ENCODE results near the gene GATAD2B.

GATAD2B gene

DNA sequence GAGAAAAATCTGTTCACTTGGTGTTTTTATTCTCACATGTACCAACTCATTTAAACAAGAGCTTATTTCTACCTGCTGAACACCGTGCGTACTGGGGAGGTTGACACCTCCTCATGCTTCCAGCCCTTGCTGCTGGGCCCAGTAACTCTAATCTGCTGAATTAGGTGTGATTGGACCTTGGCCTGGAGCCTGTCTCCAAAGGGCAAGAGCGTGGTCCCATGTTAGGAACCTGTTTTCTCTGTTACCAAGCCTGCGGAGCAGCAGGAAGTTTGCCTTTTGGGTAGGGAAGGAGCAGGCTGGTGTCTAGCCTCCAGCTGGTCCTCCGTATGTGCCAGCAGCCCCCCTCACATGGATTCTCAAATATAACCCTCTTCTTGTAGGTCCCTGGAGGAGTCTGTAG lies 158.5 kb downstream of the GATAD2B start:
- Histone ChIP-seq H3K36me3 (ENCODE audit: control insufficient read depth in 2 of 2, insufficient read depth in 1 of 2, low read length in 2 of 2) (peaks cover 27 to 95% of the 10 kb centered on the region in 2 experiments), H3K27ac (ENCODE audit: extremely low read depth, low read depth, low read length) (no peak overlapping the region), H3K9me3 (ENCODE audit: control insufficient read depth, insufficient read depth, low read depth, low read length) (no peaks in the 10 kb centered on the region), H3K4me3 (ENCODE audit: low read depth, low read length) (no peak overlapping the region), H3K4me1 (ENCODE audit: control insufficient read depth, insufficient read depth, low read length) (no peaks in the 10 kb centered on the region)
- ChIA-PET POLR2A (interaction anchor here (0.8 to 1.0 kb wide), 2 partner anchors 11 to 28 kb away, joined by 3 read pairs; partner anchors contain the start of gene SLC27A3), CTCF (interaction anchor here (1.8 kb wide), 1 partner anchor 87 kb away, joined by 7 read pairs; no protein-coding TSS in a partner anchor)
- TF ChIP-seq ZNF404 (tag by site-specific recombination; IDR thresholded peaks at IDR 0.05) (no peak), ZNF433 (tag by site-specific recombination; IDR thresholded peaks at IDR 0.05; ENCODE audit: low read depth) (no peak), ZNF133 (tag by site-specific recombination; IDR thresholded peaks at IDR 0.05) (no peak)

GRCh38 chr1:153763365-153764225 lies 159.2 kb downstream of the GATAD2B start:
- CTCF ChIA-PET: interaction anchor here (0.6 to 2.8 kb wide), 4 partner anchors 27 to 86 kb away, joined by 3 to 7 read pairs (median 5); no protein-coding TSS in a partner anchor
- POLR2A ChIA-PET: interaction anchor here (0.8 to 1.0 kb wide), 2 partner anchors 12 to 28 kb away, joined by 3 read pairs; partner anchors contain the start of gene SLC27A3
- Histone ChIP-seq H3K27ac (ENCODE audit: extremely low read depth, low read depth, low read length) (no peak overlapping the region), H3K36me3 (ENCODE audit: control insufficient read depth in 2 of 2, insufficient read depth in 1 of 2, low read length in 2 of 2) (peaks cover 26 to 95% of the 10 kb centered on the region in 2 experiments), H3K4me1 (ENCODE audit: control insufficient read depth, insufficient read depth, low read length) (no peaks in the 10 kb centered on the region), H3K9me3 (ENCODE audit: control insufficient read depth, insufficient read depth, low read depth, low read length) (no peaks in the 10 kb centered on the region), H3K4me3 (ENCODE audit: low read depth, low read length) (no peak overlapping the region)
- TF ChIP-seq ZNF600 (tag by site-specific recombination; IDR thresholded peaks at IDR 0.05): peak; percentile 91
- no peak for TF ChIP-seq ZNF37A (tag by site-specific recombination; IDR thresholded peaks at IDR 0.05)

DNA sequence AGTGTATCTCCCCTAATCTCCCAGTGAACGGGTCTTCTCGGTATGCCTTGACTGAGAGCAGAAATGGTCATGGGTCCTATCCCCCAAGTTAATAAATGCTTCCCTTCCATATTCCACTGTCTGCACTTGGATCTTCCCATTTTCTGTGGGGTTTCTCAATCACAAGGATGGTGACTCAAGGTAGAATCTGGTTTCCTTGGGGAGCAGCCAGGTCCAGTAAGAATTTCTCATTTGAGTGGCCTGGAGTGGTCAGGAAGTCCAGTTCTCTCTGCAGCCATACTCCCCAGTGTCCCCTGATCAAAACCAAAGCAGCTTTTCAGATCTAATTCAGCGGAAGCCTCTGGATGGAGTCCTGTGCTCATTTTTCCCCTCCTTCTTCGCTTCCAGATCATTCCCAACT lies 162.3 kb downstream of the GATAD2B start:
- H3K27ac ChIP-seq (ENCODE audit: extremely low read depth, low read depth, low read length): no peak overlapping the region
- no peak overlapping the region for H3K4me3 ChIP-seq (ENCODE audit: low read depth, low read length)
- no peaks in the 10 kb centered on the region for H3K4me1 ChIP-seq (ENCODE audit: control insufficient read depth, insufficient read depth, low read length)
- POLR2A ChIA-PET: no interaction called here
- CTCF ChIA-PET: interaction anchor here (0.6 to 2.8 kb wide), 3 partner anchors 12 to 295 kb away, joined by 3 to 7 read pairs (median 4); no protein-coding TSS in a partner anchor
- no peaks in the 10 kb centered on the region for H3K9me3 ChIP-seq (ENCODE audit: control insufficient read depth, insufficient read depth, low read depth, low read length)
- H3K36me3 ChIP-seq (ENCODE audit: control insufficient read depth in 2 of 2, insufficient read depth in 1 of 2, low read length in 2 of 2): peaks cover 29 to 98% of the 10 kb centered on the region in 2 experiments; a peak in 2 of 3 replicates
- TF ChIP-seq ZNF623 (tag by site-specific recombination; IDR thresholded peaks at IDR 0.05): no peak
- TF ChIP-seq ZXDB (tag by site-specific recombination; IDR thresholded peaks at IDR 0.05): no peak
- no peak for TF ChIP-seq ZNF248 (tag by site-specific recombination; IDR thresholded peaks at IDR 0.05)
- no peak for TF ChIP-seq YY2 (tag by site-specific recombination; IDR thresholded peaks at IDR 0.05)
- no peak for TF ChIP-seq ZNF677 (tag by site-specific recombination; IDR thresholded peaks at IDR 0.05)
- no peak for TF ChIP-seq SCRT1 (tag by site-specific recombination; IDR thresholded peaks at IDR 0.05; ENCODE audit: borderline replicate concordance)
- no peak for TF ChIP-seq ZNF16 (tag by site-specific recombination; IDR thresholded peaks at IDR 0.05; ENCODE audit: low read depth)
- no peak for TF ChIP-seq ZNF121 (tag by site-specific recombination; IDR thresholded peaks at IDR 0.05)
- no peak for TF ChIP-seq ZNF488 (tag by site-specific recombination; IDR thresholded peaks at IDR 0.05)
- no peak for TF ChIP-seq IKZF3 (tag by site-specific recombination; IDR thresholded peaks at IDR 0.05)
- no peak for TF ChIP-seq PRDM1 (tag by site-specific recombination; IDR thresholded peaks at IDR 0.05)
- TF ChIP-seq ZNF354C (tag by site-specific recombination; IDR thresholded peaks at IDR 0.05; ENCODE audit: borderline replicate concordance, low read depth): no peak
- TF ChIP-seq ZNF426 (tag by site-specific recombination; IDR thresholded peaks at IDR 0.05): no peak
